Activated CD4-positive, alpha-beta T cell treated with anti-CD3 and anti-CD28 coated beads, Interleukin-2, amount 10 ng/mL, durations not matched to agents 24 days and 14 days (primary cell): Measurements from ENCODE around the gene PELI2. TPM values are rescaled to one million over a fixed set of nuclear protein-coding genes. Genes with fewer than 3 reads are reported as not detected.

Source experiments
- DNase-seq: peaks from one replicate; pipeline ENCODE4 v3.0.0; 2022
- H3K27ac Mint-ChIP-seq: one replicate; pipeline ENCODE4 v1.8.0; 2022; ENCODE audit warnings: mild to moderate bottlenecking, mixed read lengths
- H3K27me3 Mint-ChIP-seq: one replicate; pipeline ENCODE4 v1.8.0; 2022; ENCODE audit warnings: mixed read lengths
- H3K36me3 Mint-ChIP-seq: one replicate; pipeline ENCODE4 v1.8.0; 2022; ENCODE audit warnings: low read depth, mild to moderate bottlenecking, mixed read lengths
- H3K4me1 Mint-ChIP-seq: one replicate; pipeline ENCODE4 v1.8.0; 2021; ENCODE audit warnings: mixed read lengths
- H3K4me3 Mint-ChIP-seq: one replicate; pipeline ENCODE4 v1.8.0; 2022; ENCODE audit warnings: mild to moderate bottlenecking, moderate library complexity, mixed read lengths
- H3K9me3 Mint-ChIP-seq: one replicate; pipeline ENCODE4 v1.8.0; 2021; ENCODE audit warnings: mixed read lengths
- intact Hi-C: fragments of 100-400 bp; cut with micrococcal nuclease; formaldehyde crosslinking; loops from one replicate; pipeline ENCODE4 v1.15.1; 2023
- total RNA-seq: library from RNA; stranded (reverse); gene quantifications from 2 replicates; pipeline ENCODE4 v1.2.3, GENCODE V29; 2022

Gene PELI2
- total RNA-seq, 1 donor from 2014 or later: 3.0 TPM

GRCh38 chr14:56289155-56289554, 170.9 kb downstream of the PELI2 start:
- H3K27ac Mint-ChIP-seq: no peak overlapping the region
- no peaks in the 10 kb centered on the region for H3K27me3 Mint-ChIP-seq
- H3K36me3 Mint-ChIP-seq: no peaks in the 10 kb centered on the region
- DNase-seq: no peak
- no peak overlapping the region for H3K4me3 Mint-ChIP-seq
- intact Hi-C loops: no loop called here
- H3K9me3 Mint-ChIP-seq: no peaks in the 10 kb centered on the region
- no peaks in the 10 kb centered on the region for H3K4me1 Mint-ChIP-seq

GRCh38 chr14:56290195-56290594, 172.0 kb downstream of the PELI2 start:
- Mint-ChIP-seq H3K9me3 (no peaks in the 10 kb centered on the region), H3K27me3 (no peaks in the 10 kb centered on the region), H3K4me3 (no peak overlapping the region), H3K4me1 (no peaks in the 10 kb centered on the region), H3K27ac (no peak overlapping the region), H3K36me3 (no peaks in the 10 kb centered on the region)
- DNase-seq: no peak
- intact Hi-C loops: no loop called here

GRCh38 chr14:56292970-56293369, 174.8 kb downstream of the PELI2 start:
- DNase-seq: no peak
- H3K9me3 Mint-ChIP-seq: no peaks in the 10 kb centered on the region
- no peaks in the 10 kb centered on the region for H3K27me3 Mint-ChIP-seq
- no peak overlapping the region for H3K27ac Mint-ChIP-seq
- no peaks in the 10 kb centered on the region for H3K36me3 Mint-ChIP-seq
- intact Hi-C loops: no loop called here
- H3K4me1 Mint-ChIP-seq: no peaks in the 10 kb centered on the region
- no peak overlapping the region for H3K4me3 Mint-ChIP-seq

DNA sequence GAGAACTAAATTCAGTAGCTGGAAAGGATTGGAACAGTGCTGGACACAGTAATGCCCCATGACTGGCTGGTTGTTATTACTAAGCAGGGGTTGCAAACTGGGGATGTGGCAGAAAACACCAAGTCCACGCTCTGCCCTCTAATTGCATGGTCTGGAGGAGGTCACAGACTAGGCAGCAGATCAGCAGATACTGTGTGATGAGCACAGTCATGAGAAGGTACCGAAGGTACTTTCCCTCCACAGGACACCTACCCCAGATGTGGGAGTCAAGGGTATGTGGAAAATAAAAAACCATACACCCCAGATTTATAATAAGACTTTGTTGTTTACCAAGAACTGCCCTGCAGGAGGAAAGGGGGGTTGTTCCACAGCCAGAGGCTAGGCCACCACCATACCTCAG, 175.3 kb downstream of the PELI2 start:
- no peak overlapping the region for H3K27ac Mint-ChIP-seq
- no peak overlapping the region for H3K4me3 Mint-ChIP-seq
- no peaks in the 10 kb centered on the region for H3K27me3 Mint-ChIP-seq
- H3K36me3 Mint-ChIP-seq: no peaks in the 10 kb centered on the region
- no peaks in the 10 kb centered on the region for H3K9me3 Mint-ChIP-seq
- no peaks in the 10 kb centered on the region for H3K4me1 Mint-ChIP-seq
- intact Hi-C loops: no loop called here
- DNase-seq: no peak

DNA sequence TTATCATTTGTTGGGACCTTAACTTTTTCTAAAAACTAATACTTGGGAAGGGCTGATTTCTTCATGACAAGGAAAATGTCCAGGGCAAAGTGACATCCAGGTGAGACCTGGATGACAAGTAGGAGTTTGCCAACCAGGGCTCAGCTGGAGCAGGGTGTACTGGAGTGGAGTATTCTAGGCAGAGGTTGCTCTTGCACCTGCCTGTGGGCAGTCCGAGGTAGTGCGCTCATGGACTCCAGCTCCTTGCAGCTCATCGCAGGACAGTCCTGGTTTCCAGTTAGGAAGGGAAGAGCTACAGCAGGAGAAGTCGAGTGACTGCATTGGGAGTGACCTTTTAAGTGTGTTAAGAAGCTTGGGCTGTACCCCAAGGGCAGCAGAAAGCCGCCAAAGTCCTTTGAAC, 175.9 kb downstream of the PELI2 start:
- Mint-ChIP-seq H3K27ac (no peak overlapping the region), H3K27me3 (no peaks in the 10 kb centered on the region), H3K4me1 (no peaks in the 10 kb centered on the region), H3K9me3 (no peaks in the 10 kb centered on the region), H3K36me3 (no peaks in the 10 kb centered on the region), H3K4me3 (no peak overlapping the region)
- DNase-seq: no peak
- intact Hi-C loops: no loop called here

DNA sequence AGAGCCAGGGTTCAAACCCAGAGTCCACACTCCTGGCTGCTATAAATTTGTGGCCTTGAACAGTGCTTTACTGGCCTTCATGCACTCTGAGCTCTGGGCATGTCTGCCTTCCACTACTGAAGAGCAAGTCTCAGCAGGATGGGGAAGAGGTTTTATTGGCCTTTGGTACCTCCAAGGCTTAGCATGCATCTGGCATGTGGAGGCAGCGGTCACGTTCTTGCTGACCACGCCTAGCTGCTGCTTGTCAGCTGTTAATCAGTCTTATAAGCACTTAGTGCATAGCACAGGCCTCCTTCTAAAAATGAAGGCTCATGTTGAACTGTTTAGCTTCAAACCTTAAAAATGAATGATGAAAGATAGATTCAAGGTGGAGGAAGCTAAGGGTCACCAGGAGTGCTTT, 177.5 kb downstream of the PELI2 start:
- intact Hi-C loops: no loop called here
- DNase-seq: no peak
- H3K27me3 Mint-ChIP-seq: no peaks in the 10 kb centered on the region
- H3K4me3 Mint-ChIP-seq: no peak overlapping the region
- no peaks in the 10 kb centered on the region for H3K9me3 Mint-ChIP-seq
- H3K36me3 Mint-ChIP-seq: no peaks in the 10 kb centered on the region
- H3K4me1 Mint-ChIP-seq: no peaks in the 10 kb centered on the region
- no peak overlapping the region for H3K27ac Mint-ChIP-seq

- Mint-ChIP-seq H3K36me3 (no peaks in the 10 kb centered on the region), H3K4me3 (no peak overlapping the region), H3K27ac (no peak overlapping the region), H3K27me3 (no peaks in the 10 kb centered on the region), H3K4me1 (no peaks in the 10 kb centered on the region), H3K9me3 (no peaks in the 10 kb centered on the region)
- intact Hi-C loops: no loop called here
- DNase-seq: no peak
These were observed 179.2 kb downstream of the PELI2 start for GRCh38 chr14:56297449-56297848.

GRCh38 chr14:56299306-56299984, 181.2 kb downstream of the PELI2 start:
- DNase-seq: no peak
- Mint-ChIP-seq H3K4me3 (no peak overlapping the region), H3K27ac (no peak overlapping the region), H3K9me3 (no peaks in the 10 kb centered on the region), H3K27me3 (no peaks in the 10 kb centered on the region), H3K36me3 (no peaks in the 10 kb centered on the region), H3K4me1 (no peaks in the 10 kb centered on the region)
- intact Hi-C loops: no loop called here

DNA sequence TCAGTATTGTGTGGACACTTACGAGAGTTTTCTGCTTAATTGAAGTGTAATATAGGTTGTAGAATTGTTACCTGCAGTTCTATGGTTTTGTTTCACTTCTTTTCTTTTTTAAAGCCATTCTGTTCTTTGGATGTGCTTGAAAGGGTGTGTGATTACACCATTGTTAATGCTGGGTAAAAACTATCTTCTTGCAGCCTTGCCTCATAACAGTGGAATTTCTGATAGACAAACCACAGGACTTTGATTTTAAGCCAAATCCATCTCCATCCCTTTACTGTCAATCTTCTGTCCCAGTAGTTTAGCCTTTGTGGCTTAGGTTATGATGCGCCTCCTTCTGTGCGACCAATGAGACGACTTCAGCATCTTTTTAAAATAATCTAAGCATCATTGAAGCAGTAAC, 182.3 kb downstream of the PELI2 start:
- DNase-seq: no peak
- Mint-ChIP-seq H3K9me3 (no peaks in the 10 kb centered on the region), H3K4me3 (no peak overlapping the region), H3K36me3 (no peaks in the 10 kb centered on the region), H3K4me1 (no peaks in the 10 kb centered on the region), H3K27ac (no peak overlapping the region), H3K27me3 (no peaks in the 10 kb centered on the region)
- intact Hi-C loops: no loop called here

- Mint-ChIP-seq H3K27ac (no peak overlapping the region), H3K4me1 (no peaks in the 10 kb centered on the region)
These were observed 186.2 kb downstream of the PELI2 start for GRCh38 chr14:56304456-56304855.

GRCh38 chr14:56309198-56309597, 191.0 kb downstream of the PELI2 start:
- H3K4me3 Mint-ChIP-seq: no peak overlapping the region
- H3K27ac Mint-ChIP-seq: no peak overlapping the region
- intact Hi-C loops: no loop called here
- H3K4me1 Mint-ChIP-seq: no peaks in the 10 kb centered on the region
- DNase-seq: no peak
- H3K27me3 Mint-ChIP-seq: peaks cover 2% of the 10 kb centered on the region
- no peaks in the 10 kb centered on the region for H3K9me3 Mint-ChIP-seq
- no peaks in the 10 kb centered on the region for H3K36me3 Mint-ChIP-seq

More at GRCh38 chr14:56304456-56304855, 186.2 kb downstream of the PELI2 start:
- Mint-ChIP-seq H3K27me3 (no peaks in the 10 kb centered on the region), H3K36me3 (no peaks in the 10 kb centered on the region), H3K9me3 (no peaks in the 10 kb centered on the region), H3K4me3 (no peak overlapping the region)
- intact Hi-C loops: no loop called here
- DNase-seq: no peak

DNA sequence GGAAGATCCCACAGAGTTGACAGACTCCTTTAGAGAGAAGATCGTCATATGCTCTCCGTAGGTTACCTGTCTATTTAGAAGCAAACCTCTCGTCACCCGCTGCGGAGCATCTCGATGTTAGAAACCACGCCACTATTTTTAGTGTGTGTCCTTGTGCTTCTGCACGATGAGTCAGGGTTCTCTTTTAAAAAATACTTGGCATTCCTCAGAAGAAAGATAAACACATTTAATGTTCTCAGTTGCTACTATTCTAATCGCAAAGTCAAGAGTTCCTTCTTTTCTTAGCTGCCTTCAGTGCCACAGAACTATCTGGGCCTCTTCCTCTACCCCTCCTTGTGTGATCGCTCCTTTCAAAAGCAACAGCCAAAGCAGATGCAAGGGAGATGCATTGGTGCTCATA, 192.4 kb downstream of the PELI2 start:
- no peak for DNase-seq
- H3K36me3 Mint-ChIP-seq: no peaks in the 10 kb centered on the region
- H3K4me1 Mint-ChIP-seq: no peaks in the 10 kb centered on the region
- no peak overlapping the region for H3K4me3 Mint-ChIP-seq
- peaks cover 9% of the 10 kb centered on the region for H3K27me3 Mint-ChIP-seq
- H3K27ac Mint-ChIP-seq: no peak overlapping the region
- intact Hi-C loops: no loop called here
- H3K9me3 Mint-ChIP-seq: peaks cover 4% of the 10 kb centered on the region

DNA sequence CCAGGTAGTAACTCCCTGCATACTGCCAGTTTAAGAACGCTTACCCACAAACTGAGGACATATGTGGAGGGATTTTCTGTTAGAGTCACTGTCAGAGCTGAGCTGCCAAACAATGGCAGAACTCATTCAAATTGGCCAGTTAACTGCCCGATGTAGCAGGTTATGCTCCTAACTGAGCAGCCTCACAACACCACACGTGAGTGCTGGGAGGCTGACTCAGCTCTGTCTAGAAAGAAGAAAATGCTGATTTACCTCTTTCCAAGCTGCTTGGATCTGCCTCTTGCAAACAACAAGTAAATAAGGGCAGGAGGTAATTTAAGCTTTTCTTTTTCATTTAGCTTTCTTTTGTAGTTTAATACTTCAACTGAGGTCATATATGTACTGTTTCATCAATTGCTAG, 195.6 kb downstream of the PELI2 start:
- intact Hi-C loops: no loop called here
- no peak overlapping the region for H3K27ac Mint-ChIP-seq
- no peaks in the 10 kb centered on the region for H3K4me1 Mint-ChIP-seq
- no peak overlapping the region for H3K4me3 Mint-ChIP-seq
- DNase-seq: no peak
- peaks cover 11% of the 10 kb centered on the region for H3K27me3 Mint-ChIP-seq
- H3K9me3 Mint-ChIP-seq: peaks cover 4% of the 10 kb centered on the region
- no peaks in the 10 kb centered on the region for H3K36me3 Mint-ChIP-seq

- no peak overlapping the region for H3K4me3 Mint-ChIP-seq
- H3K27ac Mint-ChIP-seq: no peak overlapping the region
- DNase-seq: no peak
- H3K36me3 Mint-ChIP-seq: no peaks in the 10 kb centered on the region
- peaks cover 4% of the 10 kb centered on the region for H3K9me3 Mint-ChIP-seq
- peaks cover 16% of the 10 kb centered on the region for H3K27me3 Mint-ChIP-seq
- no peaks in the 10 kb centered on the region for H3K4me1 Mint-ChIP-seq
- intact Hi-C loops: no loop called here
These were observed 200.3 kb downstream of the PELI2 start for GRCh38 chr14:56318393-56319115.

GRCh38 chr14:56321861-56322260, 203.7 kb downstream of the PELI2 start:
- no peaks in the 10 kb centered on the region for H3K4me1 Mint-ChIP-seq
- H3K4me3 Mint-ChIP-seq: no peak overlapping the region
- H3K27me3 Mint-ChIP-seq: peaks cover 11% of the 10 kb centered on the region
- intact Hi-C loops: no loop called here
- no peak for DNase-seq
- H3K27ac Mint-ChIP-seq: no peak overlapping the region
- no peaks in the 10 kb centered on the region for H3K36me3 Mint-ChIP-seq
- no peaks in the 10 kb centered on the region for H3K9me3 Mint-ChIP-seq
